Hematopoietic multipotent progenitor cell treated with erythropoietin and hydrocortisone succinate and interleukin-3 and kit ligand, for 17 days (in vitro differentiated cells): ENCODE measurements around the gene PRMT5.

Experiments used
- DNase-seq: peaks from one replicate; pipeline ENCODE4 v3.0.0-alpha.2; 2015; ENCODE audit warnings: low spot score

PRMT5 gene

DNA sequence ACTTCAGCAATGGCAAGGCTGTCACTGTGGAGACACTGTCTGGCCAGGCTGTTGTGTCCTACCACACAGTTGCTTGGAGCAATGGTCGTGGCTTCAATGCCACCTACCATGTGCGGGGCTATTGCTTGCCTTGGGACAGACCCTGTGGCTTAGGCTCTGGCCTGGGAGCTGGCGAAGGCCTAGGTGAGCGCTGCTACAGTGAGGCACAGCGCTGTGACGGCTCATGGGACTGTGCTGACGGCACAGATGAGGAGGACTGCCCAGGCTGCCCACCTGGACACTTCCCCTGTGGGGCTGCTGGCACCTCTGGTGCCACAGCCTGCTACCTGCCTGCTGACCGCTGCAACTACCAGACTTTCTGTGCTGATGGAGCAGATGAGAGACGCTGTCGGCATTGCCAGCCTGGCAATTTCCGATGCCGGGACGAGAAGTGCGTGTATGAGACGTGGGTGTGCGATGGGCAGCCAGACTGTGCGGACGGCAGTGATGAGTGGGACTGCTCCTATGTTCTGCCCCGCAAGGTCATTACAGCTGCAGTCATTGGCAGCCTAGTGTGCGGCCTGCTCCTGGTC lies 53.3 kb downstream of the PRMT5 start:
- no peak for DNase-seq

DNA sequence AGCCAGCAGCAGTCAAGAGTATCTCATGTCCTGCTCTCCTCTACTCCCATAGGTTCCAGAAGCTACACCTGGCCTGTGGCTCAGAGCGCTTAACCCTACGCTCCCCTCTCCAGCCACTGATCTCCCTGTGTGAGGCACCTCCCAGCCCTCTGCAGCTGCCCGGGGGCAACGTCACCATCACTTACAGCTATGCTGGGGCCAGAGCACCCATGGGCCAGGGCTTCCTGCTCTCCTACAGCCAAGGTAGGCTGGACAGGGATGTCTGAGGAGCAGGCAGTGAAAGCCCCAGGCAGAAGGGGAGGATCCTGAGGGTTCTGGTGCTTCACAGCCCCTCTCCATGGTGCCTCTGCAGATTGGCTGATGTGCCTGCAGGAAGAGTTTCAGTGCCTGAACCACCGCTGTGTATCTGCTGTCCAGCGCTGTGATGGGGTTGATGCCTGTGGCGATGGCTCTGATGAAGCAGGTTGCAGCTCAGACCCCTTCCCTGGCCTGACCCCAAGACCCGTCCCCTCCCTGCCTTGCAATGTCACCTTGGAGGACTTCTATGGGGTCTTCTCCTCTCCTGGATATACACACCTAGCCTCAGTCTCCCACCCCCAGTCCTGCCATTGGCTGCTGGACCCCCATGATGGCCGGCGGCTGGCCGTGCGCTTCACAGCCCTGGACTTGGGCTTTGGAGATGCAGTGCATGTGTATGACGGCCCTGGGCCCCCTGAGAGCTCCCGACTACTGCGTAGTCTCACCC lies 54.0 kb downstream of the PRMT5 start:
- no peak for DNase-seq

DNA sequence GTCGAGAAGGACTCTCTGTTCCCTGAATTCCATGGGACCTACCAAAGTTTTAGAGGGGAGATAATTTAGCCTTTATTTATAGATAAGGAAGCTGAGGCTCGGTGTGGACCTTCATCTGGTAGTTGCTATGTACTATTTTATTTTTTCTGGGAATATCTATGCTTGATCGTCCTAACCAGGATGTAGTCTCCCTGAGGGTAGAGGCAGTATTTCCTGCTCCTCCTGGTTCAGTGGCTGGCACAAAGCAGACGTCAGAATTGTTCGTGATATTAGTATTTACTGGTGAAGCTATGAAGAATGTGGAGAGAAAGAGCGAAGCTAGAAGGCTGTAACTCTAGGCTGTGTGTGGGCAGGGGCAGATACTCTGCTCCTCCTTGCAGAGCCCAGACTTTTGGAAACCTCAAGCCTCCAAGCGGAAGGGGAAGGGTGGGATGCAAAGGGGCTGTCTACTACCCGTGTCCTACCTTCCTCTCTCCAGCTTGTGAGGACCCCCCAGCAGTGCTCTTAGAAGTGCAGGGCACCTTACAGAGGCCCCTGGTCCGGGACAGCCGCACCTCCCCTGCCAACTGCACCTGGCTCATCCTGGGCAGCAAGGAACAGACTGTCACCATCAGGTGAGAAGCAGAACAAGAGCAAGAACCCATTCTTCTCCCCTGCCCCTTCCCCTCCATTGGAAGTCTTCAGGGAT lies 56.2 kb downstream of the PRMT5 start:
- DNase-seq: no peak

DNA sequence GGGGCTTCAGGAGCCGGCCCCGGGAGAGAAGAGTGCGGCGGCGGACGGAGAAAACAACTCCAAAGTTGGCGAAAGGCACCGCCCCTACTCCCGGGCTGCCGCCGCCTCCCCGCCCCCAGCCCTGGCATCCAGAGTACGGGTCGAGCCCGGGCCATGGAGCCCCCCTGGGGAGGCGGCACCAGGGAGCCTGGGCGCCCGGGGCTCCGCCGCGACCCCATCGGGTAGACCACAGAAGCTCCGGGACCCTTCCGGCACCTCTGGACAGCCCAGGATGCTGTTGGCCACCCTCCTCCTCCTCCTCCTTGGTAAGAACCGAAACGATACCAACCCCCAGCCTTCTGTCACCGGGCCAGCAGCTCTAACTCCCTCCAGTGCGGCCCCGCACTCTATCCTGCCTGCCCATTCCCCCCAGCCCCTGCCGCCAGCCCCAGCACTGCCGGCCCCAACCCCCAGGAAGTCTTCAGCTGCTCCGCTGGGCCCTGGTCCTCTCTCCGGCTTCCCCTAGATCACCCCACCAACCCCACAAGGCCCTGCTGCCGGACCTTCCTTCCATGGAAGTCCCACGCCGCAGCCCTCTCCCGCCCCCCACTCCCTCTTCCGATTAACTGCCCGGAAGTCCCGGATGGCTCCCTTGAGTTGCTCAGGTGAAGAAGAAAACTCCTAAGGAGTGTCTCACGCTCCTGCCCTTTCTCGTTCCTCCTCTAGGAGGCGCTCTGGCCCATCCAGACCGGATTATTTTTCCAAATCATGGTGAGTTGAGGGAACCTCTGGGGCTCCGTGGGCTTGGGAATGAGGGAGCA lies 56.9 kb downstream of the PRMT5 start:
- peak; percentile 96 for DNase-seq

DNA sequence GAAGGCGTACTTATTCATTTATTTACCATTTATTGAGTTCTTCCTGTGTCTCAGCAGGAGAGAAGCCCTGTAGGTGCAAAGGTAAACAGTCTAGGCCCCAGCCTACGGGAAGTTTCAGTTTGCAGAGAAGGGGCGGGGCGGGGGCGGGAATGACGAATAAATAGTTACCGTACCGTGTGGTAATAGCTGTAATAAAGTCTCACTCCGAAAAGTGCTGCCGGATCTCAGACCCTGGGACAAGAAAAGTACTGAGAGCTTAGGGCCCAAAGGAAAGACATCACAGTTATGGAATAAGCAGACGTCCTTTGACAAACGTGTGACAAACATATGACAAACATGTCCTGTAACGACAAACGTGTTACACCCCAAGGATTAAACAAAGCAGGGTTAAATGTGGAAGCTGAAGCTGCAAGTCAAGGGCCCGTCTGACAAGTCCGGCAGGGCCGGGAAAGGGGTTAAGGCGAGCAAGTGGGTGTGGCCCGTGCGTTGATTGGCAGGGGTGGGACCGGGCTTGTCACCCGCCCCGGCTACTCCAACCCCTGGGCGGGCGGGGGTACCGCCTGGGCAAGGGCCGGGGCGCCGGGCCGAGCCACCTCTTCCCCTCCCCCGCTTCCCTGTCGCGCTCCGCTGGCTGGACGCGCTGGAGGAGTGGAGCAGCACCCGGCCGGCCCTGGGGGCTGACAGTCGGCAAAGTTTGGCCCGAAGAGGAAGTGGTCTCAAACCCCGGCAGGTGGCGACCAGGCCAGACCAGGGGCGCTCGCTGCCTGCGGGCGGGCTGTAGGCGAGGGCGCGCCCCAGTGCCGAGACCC lies 57.7 kb downstream of the PRMT5 start, which contains the start of gene LRP10:
Gene LRP10, plus strand, starts transcription at position 517 of the 809 bp plus-strand sequence. CDS start 564 bp downstream, outside the sequence.
- peak; percentile 94 for DNase-seq

DNA sequence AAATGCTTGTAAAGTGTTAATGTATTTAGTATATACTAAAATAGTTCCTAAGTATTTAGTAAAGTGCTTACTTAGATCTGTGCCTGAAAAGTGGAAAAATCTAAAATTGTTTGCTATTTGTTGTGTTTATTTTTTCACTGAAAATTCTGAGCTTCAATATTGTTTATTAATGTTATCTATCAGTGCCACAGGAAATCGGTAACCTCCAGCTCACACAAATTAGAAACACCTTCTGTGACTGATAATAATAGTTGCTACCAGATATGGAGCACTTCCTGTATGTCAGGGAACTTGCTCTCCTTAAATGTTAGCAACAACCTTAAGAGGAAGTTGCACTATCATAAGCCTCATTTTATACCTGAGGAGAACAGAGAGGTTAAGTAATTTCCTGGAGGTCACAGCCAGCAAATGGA lies 58.4 kb downstream of the PRMT5 start:
- DNase-seq: no peak
